GM12865 (cell line): ENCODE data around the gene SEMA5A.

Source experiments
- DNase-seq: peaks from one replicate; pipeline ENCODE4 v3.0.0; 2010; ENCODE audit warnings: low read depth
- H3K4me3 ChIP-seq: 2 replicates; pipeline ENCODE4 v1.5.1; 2011; ENCODE audit warnings: mild to moderate bottlenecking, low read depth, low read length, control low read depth
- TF ChIP-seq, protein P1 (sequence below): IDR thresholded peaks from 2 replicates; pipeline ENCODE4 v1.5.1; 2011; ENCODE audit warnings: low read length, control low read depth, low read depth, inconsistent platforms; ENCODE audit not compliant: insufficient read depth; ENCODE audit errors: missing control alignments

SEMA5A gene

DNA sequence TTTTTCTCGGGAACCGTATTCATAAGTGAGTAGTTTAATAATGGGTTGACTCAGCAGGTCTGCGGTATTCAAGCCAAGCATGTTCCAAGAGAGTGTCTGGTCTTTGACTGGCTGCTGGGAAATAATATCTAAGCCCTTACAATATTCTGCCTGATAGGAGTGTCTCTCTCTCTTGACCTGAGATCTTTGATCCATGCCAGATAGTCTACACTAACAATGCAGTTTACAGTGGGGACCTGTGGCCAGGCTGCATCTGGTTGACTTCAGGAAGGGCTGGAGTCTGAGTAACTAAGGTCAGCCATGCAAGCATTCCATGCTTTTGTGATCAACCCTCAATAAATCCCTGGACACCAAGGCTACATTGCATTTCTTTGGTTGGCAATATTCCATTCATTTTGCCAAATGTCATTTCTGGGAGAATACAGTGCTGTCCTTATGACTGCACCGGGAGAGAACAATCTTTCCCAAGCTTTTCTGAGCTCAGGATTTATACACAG, 195.5 kb downstream of the SEMA5A start:
- no peak for DNase-seq
- H3K4me3 ChIP-seq, result no peak overlapping the region
- TF ChIP-seq, protein P1, sequence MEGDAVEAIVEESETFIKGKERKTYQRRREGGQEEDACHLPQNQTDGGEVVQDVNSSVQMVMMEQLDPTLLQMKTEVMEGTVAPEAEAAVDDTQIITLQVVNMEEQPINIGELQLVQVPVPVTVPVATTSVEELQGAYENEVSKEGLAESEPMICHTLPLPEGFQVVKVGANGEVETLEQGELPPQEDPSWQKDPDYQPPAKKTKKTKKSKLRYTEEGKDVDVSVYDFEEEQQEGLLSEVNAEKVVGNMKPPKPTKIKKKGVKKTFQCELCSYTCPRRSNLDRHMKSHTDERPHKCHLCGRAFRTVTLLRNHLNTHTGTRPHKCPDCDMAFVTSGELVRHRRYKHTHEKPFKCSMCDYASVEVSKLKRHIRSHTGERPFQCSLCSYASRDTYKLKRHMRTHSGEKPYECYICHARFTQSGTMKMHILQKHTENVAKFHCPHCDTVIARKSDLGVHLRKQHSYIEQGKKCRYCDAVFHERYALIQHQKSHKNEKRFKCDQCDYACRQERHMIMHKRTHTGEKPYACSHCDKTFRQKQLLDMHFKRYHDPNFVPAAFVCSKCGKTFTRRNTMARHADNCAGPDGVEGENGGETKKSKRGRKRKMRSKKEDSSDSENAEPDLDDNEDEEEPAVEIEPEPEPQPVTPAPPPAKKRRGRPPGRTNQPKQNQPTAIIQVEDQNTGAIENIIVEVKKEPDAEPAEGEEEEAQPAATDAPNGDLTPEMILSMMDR, result no peak

DNA sequence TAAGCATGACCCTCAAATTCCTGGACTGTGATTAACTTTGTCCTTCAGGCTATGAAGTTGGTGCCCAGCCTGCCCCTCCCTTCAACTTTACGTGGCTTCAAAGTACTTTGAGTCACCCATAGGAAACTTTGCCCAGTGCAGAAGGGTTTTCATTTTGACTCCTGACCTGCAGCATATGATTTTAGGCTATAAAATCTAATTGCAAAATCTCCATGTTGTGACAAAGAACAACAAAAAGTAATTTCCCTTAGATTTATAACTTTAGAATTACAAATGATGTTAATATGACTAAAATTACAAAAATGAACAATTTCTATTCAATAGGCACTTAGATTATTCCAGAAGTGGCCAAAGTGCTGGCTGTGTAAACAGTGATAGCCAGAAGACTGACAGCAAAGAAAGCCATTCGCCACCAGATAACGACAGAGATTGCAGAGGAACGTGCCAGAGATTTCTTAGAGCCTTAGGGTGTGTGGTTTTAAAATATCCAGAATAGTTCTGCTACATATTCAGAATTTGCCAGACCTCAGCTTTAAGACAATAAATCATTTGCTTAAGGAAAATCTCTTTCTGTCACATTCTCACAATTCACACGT, 197.4 kb downstream of the SEMA5A start:
- no peak for DNase-seq
- H3K4me3 ChIP-seq, result no peak overlapping the region
- TF ChIP-seq, protein P1, result no peak

DNA sequence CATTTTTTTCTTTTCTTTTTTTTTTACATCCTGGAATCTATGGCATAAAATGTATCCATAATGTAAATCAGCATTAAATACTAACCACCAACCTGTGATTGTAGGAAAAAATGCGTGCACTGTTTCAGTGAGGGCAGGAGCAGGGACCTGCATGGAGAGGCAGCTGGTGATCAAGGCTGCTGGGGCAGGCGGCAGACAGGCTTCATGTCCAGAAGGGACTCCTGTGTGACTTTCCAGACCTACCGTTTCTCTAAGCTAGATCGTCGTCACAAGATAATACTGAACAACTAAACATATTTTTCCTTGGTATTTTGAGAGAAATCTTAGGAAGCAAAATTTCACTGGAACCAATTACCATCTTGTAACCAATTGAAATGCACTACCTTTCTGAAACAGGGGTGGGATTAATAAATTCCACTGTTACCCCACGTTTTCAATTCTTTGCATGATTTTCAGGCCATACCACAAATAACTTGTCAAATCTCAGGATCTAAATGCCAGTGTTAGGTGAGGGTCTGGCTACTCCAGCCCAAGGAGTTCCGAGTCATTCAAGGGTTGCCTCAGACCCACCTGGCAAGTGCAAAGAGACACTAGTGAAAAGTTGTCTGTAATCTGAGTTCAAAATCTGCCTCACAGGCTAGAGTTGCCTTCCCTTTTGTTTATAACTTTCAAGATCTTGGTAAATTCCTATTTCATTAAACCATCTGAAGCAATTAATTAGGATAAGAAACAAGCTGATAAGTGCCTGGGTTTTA, 198.2 kb downstream of the SEMA5A start:
- TF ChIP-seq, protein P1, result no peak
- no peak for DNase-seq
- H3K4me3 ChIP-seq, result no peak overlapping the region

DNA sequence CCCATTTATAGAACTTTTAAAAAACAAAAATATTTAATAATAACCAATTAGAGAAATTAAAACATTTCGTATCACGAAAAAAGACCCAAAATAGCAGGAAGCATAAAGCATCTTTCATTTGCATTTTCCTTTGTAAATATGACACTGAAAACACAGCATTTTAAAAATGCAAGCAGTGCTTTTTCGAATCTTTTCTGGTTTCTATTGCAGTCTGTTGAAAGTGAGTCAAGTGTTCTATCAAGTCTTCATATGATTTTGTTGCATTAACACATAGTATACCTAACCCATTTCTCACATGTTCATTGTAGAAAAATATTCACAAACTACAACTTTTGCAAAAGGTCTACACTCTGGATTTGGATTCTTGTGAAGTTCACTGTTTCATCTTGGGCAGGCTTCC, 198.8 kb downstream of the SEMA5A start:
- no peak overlapping the region for H3K4me3 ChIP-seq
- TF ChIP-seq, protein P1, result no peak
- DNase-seq, result no peak

DNA sequence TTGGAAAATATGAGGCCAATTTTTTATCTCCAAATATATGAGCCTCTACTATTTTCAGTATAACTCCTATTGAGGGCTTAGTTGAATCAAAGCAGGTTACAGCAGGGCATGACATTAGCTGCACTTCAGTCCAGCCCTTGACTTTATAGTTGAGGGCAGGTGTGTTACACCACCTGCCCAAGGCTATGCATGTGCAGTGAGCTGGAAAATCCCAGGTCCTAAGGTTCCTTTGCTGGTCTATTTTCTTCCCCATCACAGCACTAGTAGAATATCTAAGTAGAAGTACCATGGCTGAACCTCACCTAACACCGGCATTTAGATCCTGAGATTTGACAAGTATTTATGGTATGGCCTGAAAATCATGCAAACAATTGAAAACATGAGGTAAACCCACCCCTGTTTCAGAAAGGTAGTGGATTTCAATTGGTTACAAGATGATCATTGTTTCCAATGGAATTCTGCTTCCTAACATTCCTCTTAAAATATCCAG, 201.1 kb downstream of the SEMA5A start:
- no peak overlapping the region for H3K4me3 ChIP-seq
- TF ChIP-seq, protein P1, result no peak
- no peak for DNase-seq

DNA sequence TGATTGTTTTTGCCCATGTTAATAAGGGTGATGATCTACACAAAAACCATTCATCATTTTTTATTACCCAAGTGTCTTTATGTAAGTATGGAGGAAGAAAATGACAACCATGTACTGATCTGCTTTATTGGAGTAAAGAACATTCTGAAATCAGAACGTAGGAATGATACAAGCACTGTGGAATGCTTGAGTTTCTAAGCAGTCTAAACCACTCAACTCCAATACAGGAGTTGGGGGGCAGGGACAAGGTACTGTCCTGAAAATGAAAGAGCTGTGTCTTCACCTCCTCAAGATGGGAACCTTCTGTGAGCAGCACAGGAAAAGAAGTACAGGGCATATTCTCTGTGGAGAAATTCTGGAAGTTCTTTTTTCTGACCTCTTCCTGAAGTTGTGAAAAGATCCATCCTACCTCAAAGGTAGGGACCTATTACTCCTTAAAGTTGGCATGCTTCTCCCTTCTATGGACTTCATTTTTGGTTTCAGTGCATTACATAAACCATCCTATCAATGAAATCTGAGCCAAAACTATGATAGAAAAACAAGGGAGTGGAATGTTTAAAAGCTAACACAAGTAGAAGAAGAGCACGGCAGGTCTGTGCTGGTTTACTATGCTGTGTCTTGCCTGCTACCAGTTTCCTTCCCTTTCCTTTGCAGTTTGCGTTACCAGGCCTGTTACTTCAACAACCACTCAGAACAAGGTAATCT, 202.6 kb downstream of the SEMA5A start:
- H3K4me3 ChIP-seq, result no peak overlapping the region
- no peak for DNase-seq
- TF ChIP-seq, protein P1, result no peak
